GM12892 (cell line): ENCODE measurements around the gene PPP1R16B.
"Not testable (repeated sequence)": the region's sequence is repeated elsewhere in the genome, so short reads cannot be mapped to it uniquely, and the experiment has no call there.

ENCODE experiments used
- POLR2A ChIP-seq: IDR thresholded peaks from 2 replicates; pipeline ENCODE4 v1.6.1; 2011; ENCODE audit warnings: low read depth, low read length, control low read depth
- POLR2AphosphoS5 ChIP-seq: IDR thresholded peaks from 2 replicates; pipeline ENCODE4 v1.6.1; 2011; ENCODE audit warnings: low read depth, low read length, control low read depth
- TAF1 ChIP-seq: IDR thresholded peaks from 2 replicates; pipeline ENCODE4 v1.6.1; 2011; ENCODE audit warnings: low read depth, mild to moderate bottlenecking, control low read depth, low read length, borderline replicate concordance

- not testable (repeated sequence) for TF ChIP-seq TAF1, POLR2AphosphoS5, POLR2A
Measured at GRCh38 chr20:38813574-38813962, 8.1 kb downstream of the PPP1R16B start.
